K562 (cell line): ENCODE data around the gene FANCF. TPM values are rescaled to one million over a fixed set of nuclear protein-coding genes. Genes with fewer than 3 reads are reported as not detected.
A peak's percentile ranks its signal among the peaks of the same experiment; 100 is the strongest.

Experiments
- CBFB ChIP-seq: sonication (generic); formaldehyde crosslinking; IDR thresholded peaks from 2 replicates; pipeline ENCODE4 v1.4.0; 2020; ENCODE audit warnings: mild to moderate bottlenecking, missing genetic modification reagents
- FIP1L1 ChIP-seq: fragments of 200-400 bp; formaldehyde crosslinking; IDR thresholded peaks from 2 replicates; pipeline ENCODE4 v1.6.1; 2018; ENCODE audit warnings: mild to moderate bottlenecking, low read depth, low read length; ENCODE audit not compliant: poor library complexity, severe bottlenecking
- IRF2 ChIP-seq: sonication (generic); formaldehyde crosslinking; IDR thresholded peaks from 2 replicates; pipeline ENCODE4 v1.8.1; 2022; ENCODE audit warnings: mild to moderate bottlenecking, missing genetic modification reagents
- MBD2 ChIP-seq: sonication (generic); IDR thresholded peaks from 2 replicates; pipeline ENCODE4 v1.6.1; 2016; ENCODE audit warnings: low read depth, borderline replicate concordance
- MTA1 ChIP-seq: fragments of 450-650 bp; IDR thresholded peaks from 2 replicates; pipeline ENCODE4 v1.6.1; 2017; ENCODE audit warnings: borderline replicate concordance
- NCOA2 ChIP-seq, 2 experiments: fragments of 450-650 bp; IDR thresholded peaks; 2 replicates each; pipeline ENCODE4 v1.6.1; 2018; ENCODE audit warnings: mild to moderate bottlenecking in 2 of 2, moderate library complexity in 1 of 2; ENCODE audit not compliant: partially characterized antibody in 2 of 2
- NR1H2 ChIP-seq: sonication (generic); formaldehyde crosslinking; IDR thresholded peaks from 2 replicates; pipeline ENCODE4 v1.4.0; 2020; ENCODE audit warnings: mild to moderate bottlenecking, missing genetic modification reagents
- PTRF ChIP-seq: fragments of 450-650 bp; IDR thresholded peaks from 2 replicates; pipeline ENCODE4 v1.6.1; 2016; ENCODE audit warnings: mild to moderate bottlenecking, missing genetic modification characterization, missing compliant biosample characterization
- RUNX1 ChIP-seq: sonication (generic); IDR thresholded peaks from 2 replicates; pipeline ENCODE4 v1.6.1; 2016; ENCODE audit warnings: antibody characterized with exemption, low read depth
- ZBTB2 ChIP-seq: fragments of 450-650 bp; IDR thresholded peaks from 2 replicates; pipeline ENCODE4 v1.6.1; 2016; ENCODE audit warnings: antibody characterized with exemption
- ZNF407 ChIP-seq: fragments of 450-650 bp; IDR thresholded peaks from 2 replicates; pipeline ENCODE4 v1.6.1; 2016; ENCODE audit warnings: low read depth
- ZNF431 ChIP-seq: sonication (generic); formaldehyde crosslinking; IDR thresholded peaks from 2 replicates; pipeline ENCODE4 v1.8.0; 2022; ENCODE audit warnings: mild to moderate bottlenecking, missing genetic modification reagents
- ZNF561 ChIP-seq: fragments of 450-650 bp; formaldehyde crosslinking; conservative IDR thresholded peaks from 2 replicates; pipeline ENCODE4 v1.4.0; 2020; ENCODE audit warnings: mild to moderate bottlenecking, moderate library complexity
- polyA plus RNA-seq, 8 experiments: library from polyadenylated mRNA; depleted of rRNA in 4 of 8; stranded (reverse) in 5 of 8; unstranded in 3 of 8; fragments of >200 nt; fragmentation: Nextera tagmentation in 2 of 8; fragmentation: Illumina TruSeq in 1 of 8; extraction: Ambion mirVana in 2 of 8; extraction: Trizol in 1 of 8; gene quantifications; 2 replicates each; pipeline versions ENCODE4 v1.2.1 to v1.2.3, GENCODE V29; 2011 to 2014; ENCODE audit warnings: inconsistent platforms in 1 of 8, missing spikeins in 1 of 8
- total RNA-seq, 7 experiments: library from RNA; depleted of rRNA in 6 of 7; stranded (reverse); fragments of >200 nt in 6 of 7; fragmentation: Illumina TruSeq in 2 of 7; extraction: Trizol in 2 of 7; gene quantifications; 2 replicates each; pipeline versions ENCODE4 v1.2.1 to v1.2.3, GENCODE V29; 2011 to 2021; ENCODE audit warnings: low replicate concordance in 1 of 7
- TF ChIP-seq, protein P1 (sequence below), 2 experiments: fragments of 450-650 bp; IDR thresholded peaks; 2 replicates each; pipeline ENCODE4 v1.6.1; 2018; ENCODE audit warnings: mild to moderate bottlenecking in 2 of 2, low read depth in 1 of 2; ENCODE audit not compliant: partially characterized antibody in 2 of 2

Gene FANCF
- total and polyA plus RNA-seq, 9 of the 15 experiments (the other 6 are each of a cell fraction or from before 2014, with no cell fraction given) = 0.99 to 10.3 (median 7.5) TPM

- no peak for TF ChIP-seq ZNF407
- TF ChIP-seq ZNF431 (CRISPR knock-in tag) = no peak
- TF ChIP-seq, protein P1, sequence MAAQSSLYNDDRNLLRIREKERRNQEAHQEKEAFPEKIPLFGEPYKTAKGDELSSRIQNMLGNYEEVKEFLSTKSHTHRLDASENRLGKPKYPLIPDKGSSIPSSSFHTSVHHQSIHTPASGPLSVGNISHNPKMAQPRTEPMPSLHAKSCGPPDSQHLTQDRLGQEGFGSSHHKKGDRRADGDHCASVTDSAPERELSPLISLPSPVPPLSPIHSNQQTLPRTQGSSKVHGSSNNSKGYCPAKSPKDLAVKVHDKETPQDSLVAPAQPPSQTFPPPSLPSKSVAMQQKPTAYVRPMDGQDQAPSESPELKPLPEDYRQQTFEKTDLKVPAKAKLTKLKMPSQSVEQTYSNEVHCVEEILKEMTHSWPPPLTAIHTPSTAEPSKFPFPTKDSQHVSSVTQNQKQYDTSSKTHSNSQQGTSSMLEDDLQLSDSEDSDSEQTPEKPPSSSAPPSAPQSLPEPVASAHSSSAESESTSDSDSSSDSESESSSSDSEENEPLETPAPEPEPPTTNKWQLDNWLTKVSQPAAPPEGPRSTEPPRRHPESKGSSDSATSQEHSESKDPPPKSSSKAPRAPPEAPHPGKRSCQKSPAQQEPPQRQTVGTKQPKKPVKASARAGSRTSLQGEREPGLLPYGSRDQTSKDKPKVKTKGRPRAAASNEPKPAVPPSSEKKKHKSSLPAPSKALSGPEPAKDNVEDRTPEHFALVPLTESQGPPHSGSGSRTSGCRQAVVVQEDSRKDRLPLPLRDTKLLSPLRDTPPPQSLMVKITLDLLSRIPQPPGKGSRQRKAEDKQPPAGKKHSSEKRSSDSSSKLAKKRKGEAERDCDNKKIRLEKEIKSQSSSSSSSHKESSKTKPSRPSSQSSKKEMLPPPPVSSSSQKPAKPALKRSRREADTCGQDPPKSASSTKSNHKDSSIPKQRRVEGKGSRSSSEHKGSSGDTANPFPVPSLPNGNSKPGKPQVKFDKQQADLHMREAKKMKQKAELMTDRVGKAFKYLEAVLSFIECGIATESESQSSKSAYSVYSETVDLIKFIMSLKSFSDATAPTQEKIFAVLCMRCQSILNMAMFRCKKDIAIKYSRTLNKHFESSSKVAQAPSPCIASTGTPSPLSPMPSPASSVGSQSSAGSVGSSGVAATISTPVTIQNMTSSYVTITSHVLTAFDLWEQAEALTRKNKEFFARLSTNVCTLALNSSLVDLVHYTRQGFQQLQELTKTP (IDR thresholded peaks at IDR 0.05; ENCODE audit: low read depth in 1 of 2, partially characterized antibody in 2 of 2) = no peak
- TF ChIP-seq FIP1L1 = peak; percentile 47
- TF ChIP-seq RUNX1 = no peak
- TF ChIP-seq CBFB (CRISPR knock-in tag) = no peak
- no peak for TF ChIP-seq ZNF561 (CRISPR knock-in tag)
- TF ChIP-seq ZBTB2 = no peak
- TF ChIP-seq NR1H2 = 0 out of 2 replicates have a peak, but pooled peaks have one; percentile 71
- peak; percentile 76 for TF ChIP-seq MTA1
- no peak for TF ChIP-seq NCOA2 (IDR thresholded peaks at IDR 0.05; ENCODE audit: partially characterized antibody in 2 of 2)
- TF ChIP-seq MBD2 = peak; percentile 97
- TF ChIP-seq IRF2 (CRISPR knock-in tag) = no peak
- TF ChIP-seq PTRF (tag) = no peak
Observed at GRCh38 chr11:22625448-22626287, at the start of gene FANCF (continued).
